ENCODE results near the gene HMGCS1. TPM values are rescaled to one million over a fixed set of nuclear protein-coding genes. Genes with fewer than 3 reads are reported as not detected.
"Not testable (repeated sequence)": the region's sequence is repeated elsewhere in the genome, so short reads cannot be mapped to it uniquely, and the experiment has no call there.

The HMGCS1 gene
- total and polyA plus RNA-seq, 2 of the 4 experiments (the other 2 are of a cell fraction): 27.5 to 30.6 TPM

- intact Hi-C loops (cut with micrococcal nuclease): loop anchor here (5.0 kb wide), 1 partner anchor 78 kb away; no protein-coding TSS in a partner anchor
- ChIA-PET POLR2A (ENCODE audit: unreplicated experiment) (no interaction called here), CTCF (no interaction called here)
- H4K8ac ChIP-seq (ENCODE audit: low read depth in 2 of 2, low read length in 2 of 2): no peak overlapping the region
- H4K20me1 ChIP-seq (ENCODE audit: insufficient read depth, low read length): peaks cover 5% of the 10 kb centered on the region; the same call in 1 of the 2 replicates
- no peak overlapping the region for H3K23ac ChIP-seq (ENCODE audit: low read depth, low read length)
- H4K91ac ChIP-seq (ENCODE audit: insufficient read depth, low read depth, low read length): no peak overlapping the region
- H3K4ac ChIP-seq (ENCODE audit: low read depth, low read length): no peak overlapping the region
- dilution Hi-C loops (cut with HindIII; ENCODE audit: low sequenced_read_pairs, unreplicated experiment): no loop called here
- H3K18ac ChIP-seq (ENCODE audit: low read depth, low read length): no peak overlapping the region
- no peak overlapping the region for H3K14ac ChIP-seq (replicated peaks; ENCODE audit: low read depth, low read length)
- no peak overlapping the region for H2BK5ac ChIP-seq (ENCODE audit: low read depth, low read length, poor library complexity, severe bottlenecking)
- BruUV-seq (replicated peaks): no TSS peak
- H3K9me3 ChIP-seq (ENCODE audit: control insufficient read depth, insufficient read depth, low read length): no peaks in the 10 kb centered on the region
- no peak overlapping the region for H2AK5ac ChIP-seq (ENCODE audit: low read depth, low read length)
- H3K56ac ChIP-seq (ENCODE audit: extremely low read depth, insufficient read depth, low read length): no peak overlapping the region
- no peak overlapping the region for H2AK9ac ChIP-seq (replicated peaks; ENCODE audit: low read depth, low read length, poor library complexity)
- no peak overlapping the region for H2BK20ac ChIP-seq (ENCODE audit: low read depth, low read length)
- no peak overlapping the region for H3K9ac ChIP-seq (ENCODE audit: low read depth, low read length)
- no peak overlapping the region for H2BK120ac ChIP-seq (ENCODE audit: low read depth, low read length)
- TF ChIP-seq FOS (IDR thresholded peaks at IDR 0.05; ENCODE audit: low read depth, low read length) (no peak), CEBPB (IDR thresholded peaks at IDR 0.05; ENCODE audit: low read depth, low read length) (no peak), CHD1 (IDR thresholded peaks at IDR 0.05; ENCODE audit: low read depth, low read length) (no peak), ELK1 (IDR thresholded peaks at IDR 0.05; ENCODE audit: borderline replicate concordance, low read depth, low read length) (no peak), NFE2L2 (IDR thresholded peaks at IDR 0.05; ENCODE audit: low read depth, low read length) (no peak), RAD21 (IDR thresholded peaks at IDR 0.05; ENCODE audit: low read length) (no peak)
- H2AFZ ChIP-seq (replicated peaks; ENCODE audit: low read length, poor library complexity): no peak overlapping the region
- H3K4me2 ChIP-seq (ENCODE audit: low read depth, low read length): no peak overlapping the region
- no peak overlapping the region for H3K27ac ChIP-seq (ENCODE audit: insufficient read depth, low read length)
- no peaks in the 10 kb centered on the region for H3K36me3 ChIP-seq (ENCODE audit: control insufficient read depth, insufficient read depth, low read length)
- in situ Hi-C loops (cut with MboI; ENCODE audit: low sequenced_read_pairs): loop anchor here (10.0 to 25.0 kb wide), 2 partner anchors 197 to 404 kb away; partner anchors contain the start of gene ZNF131
- H3K9me1 ChIP-seq (ENCODE audit: insufficient read depth, low read length): peaks cover 5% of the 10 kb centered on the region
- DNase-seq (no peak), ATAC-seq (ENCODE audit: low read depth) (no peak)
- H3K27me3 ChIP-seq (ENCODE audit: control insufficient read depth, insufficient read depth, low read length): no peaks in the 10 kb centered on the region
- no peak overlapping the region for H2BK15ac ChIP-seq (ENCODE audit: low read depth, low read length)
- peaks cover 12 to 28% of the 10 kb centered on the region in 2 experiments for H3K79me1 ChIP-seq (ENCODE audit: low read depth in 1 of 2, low read length in 2 of 2)
- H4K5ac ChIP-seq (ENCODE audit: low read depth, low read length): no peak overlapping the region
- H3K4me1 ChIP-seq (ENCODE audit: control insufficient read depth, insufficient read depth, low read length): peaks cover 2% of the 10 kb centered on the region; the same call in 1 of the 2 replicates
- WGBS, 2 experiments (ENCODE audit: extremely low coverage in 2 of 2, insufficient read length in 1 of 2): no CpG with 5 or more reads among the region's 3 CpGs
- no peak overlapping the region for H3K4me3 ChIP-seq (ENCODE audit: insufficient read depth, low read depth, low read length)
Observed at GRCh38 chr5:43309122-43309521, 4.1 kb downstream of the HMGCS1 start.

DNA sequence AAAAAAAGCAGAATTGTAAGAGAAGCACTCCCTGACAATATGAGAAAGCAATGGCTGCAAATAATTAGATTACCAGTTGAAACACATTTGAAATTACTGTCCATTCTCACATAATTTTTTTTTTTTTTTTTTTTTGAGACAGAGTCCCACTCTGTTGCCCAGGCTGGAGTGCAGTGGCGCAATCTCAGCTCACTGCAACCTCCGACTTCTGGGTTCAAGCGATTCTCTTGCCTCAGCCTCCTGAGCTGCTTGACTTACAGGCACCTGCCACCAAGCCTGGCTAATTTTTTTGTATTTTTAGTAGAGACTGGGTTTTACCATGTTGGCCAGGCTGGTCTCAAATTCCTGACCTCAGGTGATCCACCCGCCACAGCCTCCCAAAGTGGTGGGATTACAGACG, 6.3 kb downstream of the HMGCS1 start:
- dilution Hi-C loops (cut with HindIII; ENCODE audit: low sequenced_read_pairs, unreplicated experiment); BruUV-seq (replicated peaks); ATAC-seq (ENCODE audit: low read depth): not testable (repeated sequence)

More for the DNA sequence above, 6.3 kb downstream of the HMGCS1 start:
- H3K14ac ChIP-seq (replicated peaks; ENCODE audit: low read depth, low read length); H2BK120ac ChIP-seq (ENCODE audit: low read depth, low read length); H3K9me3 ChIP-seq (ENCODE audit: control insufficient read depth, insufficient read depth, low read length); H4K5ac ChIP-seq (ENCODE audit: low read depth, low read length); H4K20me1 ChIP-seq (ENCODE audit: insufficient read depth, low read length); H3K27ac ChIP-seq (ENCODE audit: insufficient read depth, low read length); H3K36me3 ChIP-seq (ENCODE audit: control insufficient read depth, insufficient read depth, low read length); H3K27me3 ChIP-seq (ENCODE audit: control insufficient read depth, insufficient read depth, low read length); H2AK5ac ChIP-seq (ENCODE audit: low read depth, low read length); H3K18ac ChIP-seq (ENCODE audit: low read depth, low read length); H2BK15ac ChIP-seq (ENCODE audit: low read depth, low read length); H2AK9ac ChIP-seq (replicated peaks; ENCODE audit: low read depth, low read length, poor library complexity); POLR2A ChIA-PET (ENCODE audit: unreplicated experiment); H2BK20ac ChIP-seq (ENCODE audit: low read depth, low read length); H3K4me3 ChIP-seq (ENCODE audit: insufficient read depth, low read depth, low read length); H3K4me1 ChIP-seq (ENCODE audit: control insufficient read depth, insufficient read depth, low read length); H3K9ac ChIP-seq (ENCODE audit: low read depth, low read length); H3K56ac ChIP-seq (ENCODE audit: extremely low read depth, insufficient read depth, low read length); H2BK5ac ChIP-seq (ENCODE audit: low read depth, low read length, poor library complexity, severe bottlenecking); H3K9me1 ChIP-seq (ENCODE audit: insufficient read depth, low read length); H4K8ac ChIP-seq (ENCODE audit: low read depth in 2 of 2, low read length in 2 of 2); H3K23ac ChIP-seq (ENCODE audit: low read depth, low read length); H2AFZ ChIP-seq (replicated peaks; ENCODE audit: low read length, poor library complexity); H3K4me2 ChIP-seq (ENCODE audit: low read depth, low read length); H3K4ac ChIP-seq (ENCODE audit: low read depth, low read length); CTCF ChIA-PET; DNase-seq; H4K91ac ChIP-seq (ENCODE audit: insufficient read depth, low read depth, low read length): not testable (repeated sequence)
- intact Hi-C loops (cut with micrococcal nuclease) (loop anchor here (1.0 to 5.0 kb wide), 5 partner anchors 80 to 392 kb away; no protein-coding TSS in a partner anchor), in situ Hi-C loops (cut with MboI; ENCODE audit: low sequenced_read_pairs) (loop anchor here (10.0 to 25.0 kb wide), 2 partner anchors 195 to 402 kb away; partner anchors contain the start of gene ZNF131)
- no CpG with 5 or more reads among the region's 5 CpGs for WGBS, 2 experiments (ENCODE audit: extremely low coverage in 2 of 2, insufficient read length in 1 of 2)
- H3K79me1 ChIP-seq (ENCODE audit: low read depth in 1 of 2, low read length in 2 of 2): peaks cover 15 to 30% of the 10 kb centered on the region in 2 experiments
